ENCODE data around the gene TINAGL1.

Gene TINAGL1

DNA sequence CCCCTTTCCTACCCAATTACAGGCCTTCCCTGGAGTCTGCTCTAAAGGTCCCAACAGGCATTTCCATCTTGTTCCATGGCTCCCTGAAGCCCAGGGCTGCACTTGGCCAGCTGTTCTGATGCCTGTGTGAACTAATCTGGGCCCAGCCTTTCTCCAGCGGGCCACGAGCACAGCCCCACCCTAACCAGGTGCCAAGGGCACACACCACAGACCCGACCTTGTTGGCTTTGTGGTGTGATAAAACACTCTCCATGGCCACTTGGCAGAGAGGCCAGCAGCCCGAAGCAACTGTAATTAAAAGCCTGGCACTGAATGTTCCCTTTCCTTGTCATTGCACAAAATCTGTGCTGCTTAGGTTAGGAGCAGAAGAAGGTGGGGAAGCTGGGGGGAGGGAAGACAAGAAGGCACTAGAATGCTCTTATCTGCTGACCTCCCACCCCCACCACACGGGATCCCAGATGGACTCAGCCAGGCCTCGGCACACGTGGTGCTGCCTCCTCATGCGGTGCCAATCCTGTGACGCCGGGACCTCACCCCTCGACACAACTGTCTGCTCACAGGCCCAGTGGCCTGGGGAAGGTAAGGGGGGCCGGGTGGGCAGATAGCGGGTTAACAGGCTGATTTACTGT lies 51.1 kb downstream of the TINAGL1 start:
- DNase-seq (ENCODE audit: low spot score) = no peak

DNA sequence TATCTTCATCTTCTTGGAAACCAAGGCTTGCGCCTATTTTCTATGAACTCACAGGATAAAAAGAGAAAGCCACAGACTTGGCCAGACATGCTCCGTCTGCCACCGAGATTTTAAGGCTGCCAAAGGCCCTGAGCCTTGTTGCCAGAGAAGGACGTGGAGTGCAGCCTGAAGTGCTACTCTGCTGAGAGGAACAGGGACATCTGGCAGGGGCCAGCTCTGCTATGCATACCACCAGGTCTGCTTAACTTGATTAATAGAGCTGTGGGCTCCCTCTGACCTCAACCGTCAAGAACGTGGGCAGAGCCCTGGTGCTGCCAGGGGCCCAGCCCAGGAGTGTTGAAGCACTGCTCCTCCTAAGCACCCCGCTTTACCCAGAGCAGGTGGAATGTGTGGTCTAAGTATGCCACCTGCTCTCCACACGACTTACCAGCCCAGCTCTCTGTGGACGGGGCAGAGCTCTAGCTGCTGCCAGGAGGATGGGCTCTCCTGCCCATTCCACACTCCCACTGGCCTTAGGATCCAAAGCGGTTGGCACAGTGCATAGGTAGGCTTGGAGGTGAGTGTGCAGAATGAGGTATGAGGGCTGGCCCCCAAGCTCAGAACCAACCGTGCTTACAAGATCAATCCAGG lies 51.7 kb downstream of the TINAGL1 start:
- DNase-seq (ENCODE audit: low spot score) = no peak

DNA sequence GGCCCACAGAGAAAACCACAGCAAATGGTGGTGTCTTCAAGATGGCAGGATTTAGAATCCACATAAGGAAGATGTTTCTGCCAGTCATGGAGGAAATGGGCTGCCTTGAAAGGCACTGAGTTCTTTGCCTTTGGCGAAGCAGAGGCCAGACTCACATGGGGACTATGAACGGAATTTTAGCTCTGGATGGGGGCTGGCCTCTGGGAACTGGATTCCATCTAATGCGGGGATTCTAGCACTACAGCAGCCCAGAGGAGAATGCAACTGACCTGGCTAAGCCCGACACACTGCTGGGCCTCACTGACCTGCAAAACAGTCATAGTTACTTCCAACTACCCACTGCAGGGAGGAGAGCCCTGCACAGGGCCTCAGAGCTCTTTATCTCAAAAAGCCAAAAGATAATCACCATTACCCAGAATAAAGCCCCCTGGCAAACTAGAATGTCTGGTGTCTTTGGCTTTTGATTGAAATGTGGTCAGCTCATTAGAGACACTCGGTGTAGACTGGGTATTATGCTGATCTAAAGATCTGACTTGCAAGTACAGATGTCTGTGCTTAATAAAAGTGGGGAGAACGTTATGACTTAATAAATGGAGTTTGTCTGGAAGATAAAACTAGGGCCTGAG lies 52.7 kb downstream of the TINAGL1 start:
- DNase-seq (ENCODE audit: low spot score) = no peak

DNA sequence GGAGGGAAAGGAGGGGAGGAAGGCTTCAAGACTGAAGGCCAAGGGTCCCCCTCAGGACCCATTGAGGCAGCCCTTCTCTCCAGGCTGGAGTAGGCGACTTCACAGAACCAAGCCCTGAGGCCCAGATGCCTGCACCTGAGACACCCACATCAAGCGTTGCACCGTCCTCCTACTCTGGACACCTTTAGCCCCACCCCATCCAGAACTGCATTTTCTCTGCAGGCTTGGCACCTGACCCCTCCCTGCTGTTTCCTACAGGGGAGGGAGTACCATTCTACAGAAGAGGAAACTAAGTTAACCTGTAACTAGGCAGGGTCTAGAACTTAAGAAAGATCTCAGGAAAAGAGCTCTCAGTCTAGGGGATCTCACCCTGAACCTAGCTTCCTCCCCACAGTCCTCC lies 56.3 kb downstream of the TINAGL1 start:
- no peak for DNase-seq (ENCODE audit: low spot score)

DNA sequence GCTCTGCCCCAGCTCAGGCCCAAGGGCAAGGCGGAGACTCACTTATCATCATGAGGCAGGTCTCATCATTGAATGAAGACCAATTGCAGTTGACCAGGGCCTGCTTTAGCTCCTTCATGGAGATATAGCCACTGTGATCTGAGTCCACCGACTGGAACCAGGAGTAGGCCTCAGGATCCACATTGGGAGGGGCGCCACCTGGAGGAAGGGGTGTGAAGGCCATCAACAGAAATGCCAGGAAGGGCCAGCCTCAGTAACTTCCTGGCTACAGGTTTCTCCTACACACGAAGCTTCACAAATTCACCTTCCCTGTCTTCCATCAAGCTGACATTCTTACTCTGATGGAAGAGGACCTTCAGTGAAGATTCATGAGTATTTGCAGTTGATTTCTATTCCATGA lies 56.8 kb downstream of the TINAGL1 start:
- peak; percentile 32 for DNase-seq (ENCODE audit: low spot score)

All from hematopoietic multipotent progenitor cell treated with erythropoietin and hydrocortisone succinate and interleukin-3 and kit ligand, for 17 days (in vitro differentiated cells).